Ishikawa (cell line): ENCODE data around the gene PHYH.

ENCODE experiments used
- CEBPB ChIP-seq: IDR thresholded peaks from 2 replicates; pipeline ENCODE4 v1.6.1; 2012
- CREB1 ChIP-seq: IDR thresholded peaks from 2 replicates; pipeline ENCODE4 v1.6.1; 2012; ENCODE audit warnings: low read depth
- EGR1 ChIP-seq: IDR thresholded peaks from 2 replicates; pipeline ENCODE4 v1.6.1; 2012
- EP300 ChIP-seq: IDR thresholded peaks from 2 replicates; pipeline ENCODE4 v1.6.1; 2012; ENCODE audit warnings: borderline replicate concordance
- FOXM1 ChIP-seq: IDR thresholded peaks from 2 replicates; pipeline ENCODE4 v1.6.1; 2012; ENCODE audit warnings: low read depth, borderline replicate concordance
- MAX ChIP-seq: IDR thresholded peaks from 2 replicates; pipeline ENCODE4 v1.6.1; 2012
- NFIC ChIP-seq: IDR thresholded peaks from 2 replicates; pipeline ENCODE4 v1.6.1; 2012
- RAD21 ChIP-seq: IDR thresholded peaks from 2 replicates; pipeline ENCODE4 v1.6.1; 2012; ENCODE audit warnings: low read depth
- TAF1 ChIP-seq: IDR thresholded peaks from 2 replicates; pipeline ENCODE4 v1.6.1; 2012; ENCODE audit warnings: low read depth, mild to moderate bottlenecking
- USF1 ChIP-seq: IDR thresholded peaks from 2 replicates; pipeline ENCODE4 v1.6.1; 2012
- YY1 ChIP-seq: IDR thresholded peaks from 2 replicates; pipeline ENCODE4 v1.6.1; 2012; ENCODE audit warnings: low read depth

GRCh38 chr10:13334556-13334955 lies 34.7 kb upstream of the PHYH start:
- no peak for TF ChIP-seq RAD21
- no peak for TF ChIP-seq YY1
- TF ChIP-seq MAX, result no peak
- TF ChIP-seq FOXM1, result no peak
- TF ChIP-seq TAF1, result no peak
- TF ChIP-seq USF1, result no peak
- no peak for TF ChIP-seq EP300
- no peak for TF ChIP-seq CEBPB
- TF ChIP-seq EGR1, result no peak
- no peak for TF ChIP-seq NFIC
- TF ChIP-seq CREB1, result no peak
